HG02840 (cell line): ENCODE results near the gene EXO1.

Source experiments
- ATAC-seq: cut with Tn5 transposase; IDR thresholded peaks from one replicate; pipeline ENCODE4 v1.9.1; 2021; ENCODE audit warnings: mild to moderate bottlenecking, moderate library complexity, moderate number of reproducible peaks; ENCODE audit not compliant: unreplicated experiment, low FRiP score

EXO1 gene

DNA sequence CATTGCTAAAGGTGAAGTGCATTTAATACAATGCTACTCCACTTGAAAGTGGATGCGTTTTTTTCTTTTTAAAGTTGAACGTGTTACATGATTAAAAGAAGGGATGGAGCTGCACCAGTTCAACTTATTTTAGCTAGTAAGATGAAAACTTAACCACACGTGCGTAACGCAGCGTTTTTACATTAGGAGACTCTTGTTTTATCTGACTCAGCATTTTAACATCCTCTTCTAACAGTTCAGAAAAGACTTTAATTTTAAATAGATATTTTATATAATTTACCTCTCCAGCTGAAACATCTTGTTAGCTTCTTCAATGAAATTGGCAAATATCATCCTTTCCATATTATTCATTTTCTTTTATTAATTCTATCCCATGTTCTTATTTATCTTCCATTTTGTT lies 33.4 kb downstream of the EXO1 start:
- no peak for ATAC-seq

DNA sequence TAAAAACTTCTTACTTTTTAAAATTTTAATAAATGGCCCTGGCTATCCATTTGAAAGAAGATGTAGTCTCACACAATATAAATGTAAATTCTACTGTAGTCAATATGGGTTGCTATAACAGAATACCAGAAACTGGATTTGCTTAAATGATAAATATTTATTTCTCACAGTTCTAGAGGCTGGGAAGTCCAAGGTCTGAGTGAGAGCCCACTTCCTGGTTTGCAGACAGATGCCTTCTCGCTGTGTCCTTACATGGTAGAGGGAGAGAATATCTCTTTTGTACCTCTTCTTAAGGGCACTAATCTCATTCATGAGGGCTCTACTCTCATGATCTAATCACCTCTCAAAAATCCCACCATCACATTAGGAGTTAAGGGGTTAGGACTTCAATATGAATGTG lies 35.2 kb downstream of the EXO1 start:
- no peak for ATAC-seq

DNA sequence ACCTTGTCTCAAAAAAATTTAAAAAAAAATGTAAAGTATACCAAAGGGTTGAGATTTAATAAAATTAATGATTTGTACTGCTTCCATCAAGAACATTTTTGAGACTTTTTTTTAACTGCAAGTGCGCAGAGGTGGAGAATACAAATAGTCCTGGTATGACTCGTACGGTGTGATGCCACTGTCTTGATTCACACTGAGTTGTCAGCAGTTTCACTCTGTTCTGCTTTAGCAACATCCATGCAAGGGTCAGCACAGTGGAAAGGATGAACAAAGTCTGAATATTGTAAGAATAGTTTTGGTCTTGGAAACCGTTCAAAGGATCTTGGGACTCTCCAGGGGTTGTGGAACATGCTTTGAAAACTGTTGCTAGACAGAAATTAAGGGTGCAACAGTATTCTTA lies 40.2 kb downstream of the EXO1 start:
- ATAC-seq: no peak

DNA sequence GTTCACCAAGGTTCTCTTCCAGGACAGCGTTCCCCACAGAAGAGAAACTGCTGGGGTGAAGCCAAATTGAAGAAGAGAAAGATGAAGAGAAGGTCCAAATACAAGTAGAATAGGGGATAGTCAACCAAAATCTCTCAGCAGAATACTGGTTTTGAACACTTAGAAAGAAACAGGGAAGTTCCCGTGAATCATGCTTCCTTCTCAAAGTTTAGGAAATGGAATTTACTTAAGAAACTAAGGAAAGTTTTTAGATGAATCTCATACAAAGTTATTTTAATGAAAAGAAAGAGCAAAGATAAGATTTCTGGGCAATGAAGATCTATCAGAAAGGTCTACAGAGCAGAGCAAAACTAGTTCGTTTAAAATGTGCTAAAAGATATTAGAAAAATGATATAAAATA lies 43.3 kb downstream of the EXO1 start:
- ATAC-seq: no peak

DNA sequence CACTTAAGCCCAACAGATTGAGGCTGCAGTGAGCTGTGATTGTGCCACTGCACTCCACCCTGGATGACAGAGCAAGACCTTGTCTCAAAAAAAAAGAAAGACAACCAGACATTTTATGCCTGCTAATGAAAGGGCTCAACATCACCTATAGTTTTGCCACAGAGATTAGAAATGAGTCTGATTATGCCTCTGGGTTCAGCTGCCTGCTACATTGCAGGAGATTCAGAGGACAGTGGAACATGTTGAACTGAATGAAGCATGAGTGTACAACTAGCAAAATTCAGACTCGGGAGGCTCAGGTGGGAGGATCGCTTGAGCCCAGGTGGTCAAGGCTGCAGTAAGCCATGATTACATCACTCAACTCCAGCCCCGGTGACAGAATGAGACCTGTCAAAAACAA lies 46.0 kb downstream of the EXO1 start:
- ATAC-seq: no peak

DNA sequence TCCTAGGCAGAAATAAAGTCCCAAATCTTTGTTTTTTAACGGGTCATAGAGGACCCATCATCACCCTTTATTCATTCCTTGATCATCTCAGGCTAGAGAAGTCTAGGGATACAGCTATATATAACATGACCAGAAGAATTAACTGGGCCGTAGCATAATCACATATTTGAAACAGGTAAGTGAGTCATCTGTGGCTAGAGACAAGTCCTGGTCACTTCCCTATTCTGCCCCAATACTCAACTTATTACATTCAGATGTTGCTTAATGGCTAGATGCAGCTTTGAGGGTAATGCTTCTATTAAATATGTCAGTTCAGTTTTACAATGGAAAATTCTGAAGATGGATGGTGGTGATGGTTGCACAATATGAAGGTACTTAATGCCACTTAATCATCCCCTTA lies 47.0 kb downstream of the EXO1 start:
- no peak for ATAC-seq

DNA sequence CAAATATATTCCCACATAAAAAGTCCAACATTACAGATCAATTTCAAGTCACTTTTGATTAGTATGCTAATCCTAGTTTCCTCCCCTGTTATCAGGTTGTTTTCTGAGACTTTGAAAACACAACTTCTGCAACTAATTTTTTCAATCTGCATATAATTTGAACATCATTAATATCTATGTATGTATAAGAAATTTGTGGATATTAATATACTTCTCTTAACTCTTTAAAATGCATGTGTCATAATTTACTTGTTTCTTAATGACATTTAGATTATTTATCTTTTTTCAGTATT lies 48.6 kb downstream of the EXO1 start:
- ATAC-seq: no peak

DNA sequence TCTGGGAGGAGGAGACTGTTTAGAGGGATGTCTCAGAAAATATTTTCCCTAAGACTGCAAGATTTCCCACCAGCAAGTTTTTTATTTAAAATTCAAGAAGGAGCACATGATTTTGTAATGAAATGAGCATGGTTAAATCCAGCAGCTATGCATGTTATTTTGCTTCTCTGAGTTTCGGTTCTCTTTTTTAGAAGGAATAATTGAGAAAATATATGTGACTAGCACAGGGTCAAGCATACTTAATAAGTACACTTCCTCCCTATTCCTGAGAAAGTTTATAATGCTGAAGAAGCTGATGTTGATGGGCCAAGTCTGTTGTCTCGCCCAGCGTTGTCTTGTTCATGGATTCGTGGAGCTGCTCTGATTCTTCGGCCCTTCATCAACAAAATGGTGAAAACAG lies 51.2 kb downstream of the EXO1 start:
- no peak for ATAC-seq

DNA sequence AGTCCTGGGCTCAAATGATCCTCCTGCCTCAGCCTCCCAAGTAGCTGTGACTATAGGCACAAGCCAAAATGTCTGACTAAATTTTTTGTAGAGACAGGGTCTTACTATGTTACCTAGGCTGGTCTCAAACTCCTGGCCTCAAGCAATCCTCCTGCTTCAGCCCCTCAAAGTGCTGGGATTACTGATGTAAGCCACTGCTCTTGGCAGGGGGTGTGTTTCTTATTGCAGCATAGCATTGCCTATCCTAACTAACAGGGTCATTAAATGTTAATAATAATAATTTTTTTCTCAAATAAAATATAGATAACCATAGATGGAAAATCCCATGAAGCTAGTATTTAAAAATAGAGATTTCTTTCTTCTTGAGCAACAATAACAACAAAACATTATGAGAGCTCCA lies 52.4 kb downstream of the EXO1 start:
- ATAC-seq: no peak

DNA sequence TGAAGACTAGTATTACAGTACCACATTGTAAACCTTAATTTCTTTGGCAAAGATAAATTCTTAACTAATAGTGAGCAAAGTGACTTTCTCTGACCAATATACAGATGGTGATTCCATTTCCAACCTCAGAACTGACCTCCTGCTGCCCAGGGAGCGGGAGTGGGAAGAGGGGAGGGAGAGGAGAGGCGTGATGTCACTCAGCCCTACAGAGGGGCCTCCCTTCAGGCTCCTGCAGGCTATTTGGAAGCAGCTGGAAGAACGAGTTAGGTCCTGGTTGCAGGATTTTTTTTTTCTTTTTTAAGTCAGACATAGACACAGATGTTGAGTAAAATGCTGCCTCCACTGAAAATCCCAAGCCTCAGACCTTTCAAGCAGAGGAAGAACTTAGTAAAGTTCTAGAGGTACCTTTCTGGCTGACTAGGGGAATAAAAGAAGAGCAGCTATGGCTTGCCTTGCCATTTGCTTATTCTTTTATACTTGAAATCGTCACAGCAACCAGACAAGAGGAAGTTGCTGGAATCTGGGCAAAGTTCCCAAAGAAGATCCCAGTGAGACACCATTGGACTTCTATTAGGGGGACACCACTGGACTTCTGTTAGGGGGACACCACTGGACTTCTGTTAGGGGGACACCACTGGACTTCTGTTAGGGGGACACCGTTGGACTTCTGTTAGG lies 54.5 kb downstream of the EXO1 start:
- no peak for ATAC-seq

DNA sequence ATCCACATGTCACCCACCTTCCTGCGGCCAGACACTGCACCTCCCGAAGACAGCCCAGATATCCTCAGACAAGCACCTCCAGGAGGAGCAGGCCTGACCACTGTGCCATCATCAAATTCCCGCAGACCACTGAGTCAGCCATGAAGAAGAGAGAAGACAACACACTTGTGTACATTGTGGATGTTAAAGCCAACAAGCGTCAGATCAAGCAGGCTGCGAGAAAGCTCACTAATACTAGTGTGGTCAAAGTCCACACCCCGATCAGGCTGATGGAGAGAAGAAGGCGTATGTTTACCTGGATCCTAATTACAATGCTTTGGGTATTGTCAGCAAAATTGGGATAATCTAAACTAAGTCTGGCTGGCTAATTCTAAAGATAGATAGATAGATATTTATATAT lies 68.2 kb downstream of the EXO1 start:
- no peak for ATAC-seq

DNA sequence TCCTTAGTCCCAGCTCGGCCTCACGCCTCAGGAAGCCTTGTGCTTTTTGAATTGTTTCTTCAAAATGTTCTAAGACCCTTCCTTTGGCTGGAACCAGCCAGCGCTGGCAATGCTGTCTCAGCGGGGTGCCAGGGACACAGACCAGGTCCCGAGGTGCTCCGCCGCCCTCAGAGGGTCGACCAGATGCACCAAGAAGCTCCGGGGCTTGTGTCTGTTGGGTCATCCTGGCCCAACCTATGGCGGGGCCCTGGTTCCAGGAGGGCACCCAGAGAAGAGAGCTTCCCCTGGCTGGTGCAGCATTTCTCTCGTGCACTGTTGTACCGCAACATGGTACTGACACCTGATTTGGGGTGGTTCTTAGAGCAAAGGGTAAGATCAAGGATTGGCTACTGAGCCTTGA lies 69.5 kb downstream of the EXO1 start:
- no peak for ATAC-seq

DNA sequence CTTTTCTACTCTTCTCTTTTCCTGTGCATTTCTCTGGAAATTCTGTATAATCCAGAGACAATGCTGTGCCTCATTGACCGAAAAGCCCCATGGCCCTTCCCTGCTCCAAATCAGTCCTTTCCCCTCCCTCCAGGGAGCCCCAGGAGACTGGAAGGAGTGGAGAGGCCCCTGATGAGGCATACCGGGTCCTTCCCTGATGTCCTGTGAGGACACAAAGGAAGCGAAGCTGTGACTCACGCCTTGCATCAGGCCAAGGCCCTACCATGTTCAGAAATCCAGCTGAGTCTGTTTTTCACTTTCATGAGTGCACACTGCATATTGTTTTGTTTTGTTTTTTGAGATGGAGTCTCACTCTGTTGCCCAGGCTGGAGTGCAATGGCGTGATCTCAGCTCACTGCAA lies 70.9 kb downstream of the EXO1 start:
- ATAC-seq: no peak

DNA sequence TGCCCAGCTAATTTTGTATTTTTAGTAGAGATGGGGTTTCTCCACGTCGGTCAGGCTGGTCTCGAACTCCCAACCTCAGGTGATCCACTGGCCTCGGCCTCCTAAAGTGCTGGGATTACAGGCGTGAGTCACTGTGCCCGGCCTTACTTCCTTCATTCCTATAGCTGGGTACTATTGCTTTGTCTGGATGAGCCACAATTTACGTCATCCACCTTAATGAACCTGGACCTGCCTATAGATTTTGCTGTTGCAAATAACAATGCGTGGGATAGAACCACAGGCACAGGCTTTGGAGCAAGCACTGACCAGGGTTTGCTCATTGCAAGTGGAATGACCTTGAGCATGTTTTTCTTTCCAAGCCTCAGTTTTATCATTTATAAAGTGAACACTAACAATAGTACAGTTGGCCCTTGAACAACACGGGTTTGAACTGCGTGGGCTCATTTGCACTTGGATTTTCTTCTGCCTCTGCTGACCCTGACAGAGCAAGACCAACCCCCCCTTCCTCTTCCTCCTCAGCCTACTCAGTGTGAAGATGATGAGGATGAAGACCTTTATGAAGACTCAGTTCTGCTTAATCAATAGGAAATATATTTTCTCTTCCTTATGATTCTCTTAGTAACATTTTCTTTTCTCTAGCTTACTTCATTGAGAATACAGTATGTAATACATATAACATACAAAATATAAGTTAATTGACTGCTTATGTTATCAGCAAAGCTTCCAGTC lies 76.2 kb downstream of the EXO1 start:
- no peak for ATAC-seq

DNA sequence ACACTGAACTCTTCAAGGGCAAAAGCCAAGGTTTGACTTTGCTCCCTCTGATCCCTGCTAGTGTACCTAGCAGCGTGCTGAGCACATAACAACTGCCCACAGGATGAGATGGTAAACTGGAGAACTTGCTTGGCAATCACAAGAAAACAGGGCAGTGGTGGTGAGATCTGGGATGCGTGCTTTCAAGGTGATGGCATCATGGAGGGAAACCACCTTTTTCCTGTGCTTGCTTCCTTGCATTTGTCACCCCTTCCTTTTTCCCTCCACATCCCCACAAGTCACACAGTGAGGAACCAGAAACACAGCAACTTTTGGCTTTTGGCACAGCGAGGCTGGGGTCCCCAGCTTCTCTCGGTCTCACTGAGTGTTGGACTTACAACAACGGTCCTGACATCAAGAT lies 78.1 kb downstream of the EXO1 start:
- ATAC-seq: no peak

DNA sequence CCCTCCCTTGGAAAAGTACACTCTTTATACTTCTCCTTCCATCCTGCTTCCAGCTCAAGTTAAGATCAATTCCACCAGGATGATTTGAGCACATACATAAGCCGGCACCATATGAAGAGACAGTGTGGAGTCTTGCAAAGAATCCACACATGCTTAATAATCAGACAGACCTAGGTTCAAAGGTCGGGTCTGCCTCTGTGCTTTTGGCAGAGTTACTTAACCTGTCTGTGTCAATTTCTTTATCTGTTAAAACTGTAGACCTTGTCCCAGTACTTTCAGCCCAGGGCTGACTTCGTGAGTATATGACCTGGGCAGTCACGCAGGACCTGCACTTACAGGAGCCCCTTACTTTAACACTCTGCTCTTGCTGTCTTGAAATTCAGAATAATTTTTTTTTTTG lies 79.3 kb downstream of the EXO1 start:
- ATAC-seq: no peak

DNA sequence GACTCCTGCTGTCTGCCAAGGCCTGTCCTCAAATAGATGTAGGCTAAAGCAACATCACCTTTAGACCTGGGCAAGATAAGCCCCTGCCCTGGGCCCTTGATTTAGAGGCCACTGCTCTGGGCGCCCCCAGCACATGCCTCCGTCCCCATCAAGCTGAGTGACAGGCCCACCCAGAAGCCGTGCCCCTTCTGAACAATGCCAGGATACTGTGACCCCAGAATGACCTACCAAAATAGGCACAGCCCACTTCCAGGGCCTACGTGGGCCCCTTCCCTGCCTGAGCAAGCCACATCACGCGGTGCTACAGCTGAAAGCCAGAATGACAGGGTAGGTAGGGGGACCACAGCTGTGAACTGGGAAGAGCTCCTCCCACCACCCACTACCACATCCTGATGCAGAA lies 84.8 kb downstream of the EXO1 start:
- no peak for ATAC-seq

DNA sequence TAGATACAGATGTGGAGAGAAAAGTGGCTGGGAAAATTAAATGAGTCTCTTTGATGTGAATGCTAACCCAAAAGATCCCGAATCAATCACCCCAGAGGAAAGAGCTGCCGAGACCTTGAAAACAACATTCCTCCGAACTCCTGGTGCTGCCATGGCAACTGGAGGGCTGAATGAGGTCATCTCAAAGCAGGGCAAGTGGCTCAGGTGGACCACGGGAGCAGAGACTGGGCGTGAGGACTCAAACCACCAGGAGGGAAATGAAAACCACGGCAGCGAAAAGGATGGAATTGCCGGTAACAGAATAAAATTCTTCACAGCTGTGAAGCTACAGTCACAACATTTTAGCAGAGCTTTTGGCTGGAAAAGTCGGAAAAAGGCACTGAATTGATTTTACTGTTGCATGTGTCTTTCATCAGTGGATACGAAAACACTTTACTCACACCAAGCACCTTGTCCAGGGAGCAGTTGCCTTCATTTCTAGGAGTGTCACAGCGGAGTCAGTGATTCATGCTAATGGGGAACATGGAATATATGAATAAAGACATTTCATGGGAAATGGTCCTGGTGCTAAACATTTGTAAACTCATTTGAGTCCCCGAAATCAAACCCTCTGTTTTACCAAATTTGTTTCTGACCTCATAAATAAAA lies 86.3 kb downstream of the EXO1 start:
- ATAC-seq: no peak

DNA sequence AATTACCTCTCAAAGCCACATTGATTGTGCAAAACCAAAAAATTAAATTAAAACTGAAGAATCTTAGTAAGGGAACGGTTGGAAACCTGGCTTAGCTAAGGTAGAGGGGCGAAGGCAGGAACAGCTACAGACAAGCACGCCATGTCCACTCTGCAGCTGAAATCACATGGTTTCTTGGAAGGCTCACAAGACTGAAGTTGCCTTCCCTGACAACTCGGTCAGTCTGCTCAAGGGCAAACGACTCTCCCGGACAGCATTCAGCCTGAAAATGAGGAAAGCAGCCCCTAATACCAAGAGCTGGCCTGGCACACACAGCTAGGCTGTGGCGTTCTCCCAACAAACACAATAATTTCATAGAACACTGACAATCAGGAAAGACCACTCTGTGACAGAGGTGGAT lies 86.9 kb downstream of the EXO1 start:
- ATAC-seq: no peak
